Bone marrow (tissue), 2 donors: ENCODE results near the gene NHSL1.

Experiments
- DNase-seq, 2 donors: peaks; one replicate each; lab custom pipeline; 2025; lab: John Stamatoyannopoulos, UW

Gene NHSL1

GRCh38 chr6:138524526-138524925 is 25.2 kb upstream of the NHSL1 start:
- no peak for DNase-seq

DNA sequence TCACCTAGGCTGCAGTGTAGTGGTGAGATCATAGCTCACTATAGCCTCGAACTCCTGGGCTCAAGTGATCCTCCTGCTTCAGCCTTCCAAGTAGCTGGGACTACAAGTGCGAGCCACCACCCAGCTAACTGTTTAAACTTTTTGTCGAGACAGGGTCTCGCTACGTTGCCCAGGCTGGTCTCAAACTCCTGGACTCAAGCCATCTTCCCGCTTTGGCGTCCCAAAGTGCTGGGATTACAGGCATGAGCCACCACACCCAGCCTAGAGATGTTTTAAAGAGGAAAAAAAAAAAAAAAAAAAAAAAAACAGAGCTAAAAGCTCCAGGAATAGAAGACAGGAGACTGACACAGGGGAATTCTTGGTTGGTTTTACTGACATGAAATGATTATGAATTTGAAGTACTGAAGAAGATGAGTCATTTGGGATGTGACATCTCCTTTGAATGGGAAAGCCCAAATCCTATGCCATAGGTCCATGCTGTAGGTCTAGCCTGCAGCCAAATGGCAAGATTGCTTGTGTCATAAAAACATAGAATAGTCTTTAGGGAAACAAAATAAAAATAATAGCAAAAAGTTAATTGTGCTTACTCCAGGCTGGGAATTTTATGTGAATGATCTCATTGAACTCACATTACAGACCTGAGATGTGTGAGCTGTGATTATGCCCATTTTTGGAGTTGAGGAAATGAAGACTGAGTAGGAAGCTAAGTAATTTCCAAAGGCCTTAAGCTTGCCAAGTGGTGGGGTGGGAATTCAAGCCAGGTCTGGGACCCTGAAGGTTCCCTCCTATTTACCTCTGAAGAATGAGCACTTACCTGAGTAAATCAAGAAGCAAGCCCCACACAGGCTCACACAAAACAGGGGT is 24.3 kb upstream of the NHSL1 start:
- no peak for DNase-seq

- DNase-seq, result no peak
Observed at GRCh38 chr6:138522611-138523010, 23.3 kb upstream of the NHSL1 start.

DNA sequence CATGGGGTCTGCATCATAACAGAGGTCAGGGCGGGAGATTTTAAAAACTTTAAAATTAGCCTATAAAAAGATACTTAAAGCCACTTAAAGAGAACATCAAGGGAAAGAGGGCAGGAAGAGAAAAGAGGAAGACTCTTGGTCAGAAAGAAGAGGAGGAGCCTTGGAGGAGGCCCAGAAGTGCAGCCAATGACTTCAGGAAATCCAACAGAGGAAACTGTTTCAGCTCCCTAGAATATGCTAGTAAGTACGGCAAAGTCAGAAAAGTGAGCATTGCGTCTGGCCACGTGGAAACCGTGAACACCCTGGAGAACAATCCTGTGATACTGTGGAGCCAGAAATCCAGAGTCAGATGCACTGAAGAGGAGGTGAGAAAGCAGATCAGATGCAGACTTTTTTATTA is 22.5 kb upstream of the NHSL1 start:
- peak in 1 of 2 donors; percentile 69 for DNase-seq

- no peak for DNase-seq
Observed at GRCh38 chr6:138520463-138520862, 21.2 kb upstream of the NHSL1 start.

GRCh38 chr6:138518054-138518453 is 18.8 kb upstream of the NHSL1 start:
- no peak for DNase-seq

GRCh38 chr6:138517635-138518034 is 18.3 kb upstream of the NHSL1 start:
- DNase-seq, result peak in 1 of 2 donors; percentile 7

DNA sequence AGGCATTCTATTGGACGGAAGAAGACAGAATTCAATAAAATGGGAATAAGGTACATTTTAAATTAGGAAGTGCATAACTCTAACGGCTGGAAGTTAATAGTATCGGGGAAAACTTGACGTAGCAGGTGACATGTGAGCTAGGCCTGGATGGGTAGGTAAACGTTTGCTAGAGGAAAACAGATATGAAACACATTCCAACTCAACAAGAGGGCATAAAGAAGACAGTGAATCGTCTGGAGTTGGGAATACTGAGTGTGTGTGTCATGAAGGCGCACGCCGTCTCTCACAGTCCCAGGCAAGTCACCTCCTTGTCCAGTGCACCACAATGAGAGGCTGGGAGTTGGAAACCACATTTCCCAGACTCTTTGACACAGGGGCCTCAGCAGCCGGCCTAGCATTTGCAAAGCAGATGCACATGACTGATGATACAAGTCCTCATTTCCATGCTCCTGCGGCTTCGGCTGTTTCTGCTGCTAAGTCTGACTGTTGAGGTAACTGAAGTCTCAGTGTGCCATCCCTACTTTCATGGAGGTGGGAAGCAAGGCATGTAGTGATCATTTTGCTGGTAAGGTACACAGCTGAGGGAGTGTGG is 16.5 kb upstream of the NHSL1 start:
- no peak for DNase-seq

DNA sequence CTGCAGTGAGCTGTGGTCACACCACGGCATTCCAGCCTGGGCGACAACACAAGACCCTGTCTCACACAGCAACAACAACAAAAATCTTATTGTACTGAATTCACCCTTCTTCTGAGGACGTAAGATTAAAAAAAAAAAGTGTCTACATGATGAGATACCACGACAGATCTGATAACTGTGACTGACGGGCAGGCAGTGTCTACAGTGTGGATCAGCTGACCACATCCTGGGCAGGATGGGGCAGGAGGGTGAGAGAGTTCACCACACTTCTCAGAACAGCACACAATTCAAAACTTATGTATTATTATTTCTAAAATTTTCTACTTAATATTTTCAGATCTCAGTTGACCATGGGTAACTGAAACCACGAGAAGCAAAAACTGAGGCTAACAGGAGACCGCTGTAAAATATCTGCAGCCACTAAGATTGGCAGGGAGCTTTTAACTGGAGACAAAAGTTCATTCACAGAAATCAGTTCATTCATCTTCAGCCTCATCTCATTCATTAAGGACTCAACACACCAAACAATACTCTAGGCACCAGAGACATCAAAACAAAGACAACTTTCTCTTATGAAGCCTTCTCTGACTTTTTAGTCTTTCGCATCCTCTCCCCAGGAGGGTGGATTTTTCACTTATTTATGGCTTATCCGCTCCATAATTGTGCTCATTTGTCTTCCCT is 15.7 kb upstream of the NHSL1 start:
- DNase-seq, result no peak

DNA sequence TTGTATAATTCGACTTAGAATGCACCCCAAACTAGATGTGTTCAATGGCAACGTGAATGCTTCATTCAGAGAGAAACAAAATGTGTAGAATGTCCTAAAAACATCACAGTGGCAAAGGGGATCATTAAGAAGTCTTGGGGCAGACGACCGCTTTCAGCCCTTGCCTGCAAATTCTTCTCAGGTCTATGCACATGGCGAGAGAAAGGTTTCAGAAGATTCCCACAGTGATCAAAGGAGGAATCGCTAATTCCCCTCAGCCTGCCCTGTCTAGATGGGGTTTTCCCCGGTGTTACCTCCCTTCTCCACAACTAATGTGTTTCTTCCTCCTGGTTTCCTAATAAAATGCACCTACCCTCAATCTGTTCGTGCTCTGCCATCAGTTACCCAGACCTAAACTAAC is 13.3 kb upstream of the NHSL1 start:
- no peak for DNase-seq

DNA sequence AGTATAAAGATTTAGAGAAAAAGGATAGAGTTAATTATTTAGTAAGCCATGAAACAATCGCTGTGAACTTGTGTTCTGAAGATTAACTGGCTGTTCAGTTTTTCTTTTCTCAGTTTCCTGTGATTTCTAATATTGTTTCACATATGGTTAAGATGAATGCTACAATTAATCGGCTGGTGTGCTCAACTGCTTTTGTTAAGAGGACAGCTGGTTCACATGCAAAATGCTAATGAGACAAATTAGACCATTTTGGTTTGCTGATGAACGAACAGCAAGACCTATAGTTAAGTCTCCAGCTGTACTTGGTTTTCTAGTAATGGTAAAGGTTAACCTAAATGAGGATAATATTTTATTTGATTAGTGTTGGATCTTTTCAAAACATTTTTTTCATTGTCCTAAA is 10.8 kb upstream of the NHSL1 start:
- no peak for DNase-seq

DNA sequence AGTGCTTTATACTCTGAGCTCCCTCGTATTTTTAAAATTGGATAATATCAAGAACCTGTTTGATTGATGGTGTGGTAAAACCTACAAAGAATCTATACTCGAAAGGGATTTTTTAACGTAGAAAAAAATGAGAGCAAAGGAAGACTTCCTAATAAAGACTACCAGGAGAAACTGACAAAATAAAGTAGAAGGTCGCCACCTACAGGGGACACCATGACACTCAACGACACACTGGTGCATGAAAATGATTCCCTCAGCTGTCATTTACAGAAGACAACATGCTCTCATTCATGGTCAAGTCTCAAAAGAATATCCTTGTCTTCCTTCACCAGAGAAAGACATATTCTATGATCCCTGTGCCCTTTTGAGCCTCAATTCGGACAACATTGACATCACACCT is 10.1 kb upstream of the NHSL1 start:
- no peak for DNase-seq

DNA sequence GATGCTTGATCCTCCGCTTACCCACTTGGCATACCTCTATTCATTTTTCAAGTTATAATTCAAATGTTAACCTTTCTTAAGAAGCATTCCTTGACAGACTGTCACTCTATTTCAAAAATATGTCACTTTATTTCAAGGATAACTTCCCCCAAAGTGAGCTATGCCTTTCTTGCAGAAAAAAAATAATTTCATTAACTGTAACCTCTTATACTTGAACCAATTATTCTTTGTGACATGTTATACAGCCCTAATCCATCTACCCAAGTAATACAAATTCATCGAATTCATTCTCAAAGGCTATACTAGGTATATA is 9.3 kb upstream of the NHSL1 start:
- no peak for DNase-seq

GRCh38 chr6:138507977-138508675 is 8.8 kb upstream of the NHSL1 start:
- DNase-seq, result no peak

DNA sequence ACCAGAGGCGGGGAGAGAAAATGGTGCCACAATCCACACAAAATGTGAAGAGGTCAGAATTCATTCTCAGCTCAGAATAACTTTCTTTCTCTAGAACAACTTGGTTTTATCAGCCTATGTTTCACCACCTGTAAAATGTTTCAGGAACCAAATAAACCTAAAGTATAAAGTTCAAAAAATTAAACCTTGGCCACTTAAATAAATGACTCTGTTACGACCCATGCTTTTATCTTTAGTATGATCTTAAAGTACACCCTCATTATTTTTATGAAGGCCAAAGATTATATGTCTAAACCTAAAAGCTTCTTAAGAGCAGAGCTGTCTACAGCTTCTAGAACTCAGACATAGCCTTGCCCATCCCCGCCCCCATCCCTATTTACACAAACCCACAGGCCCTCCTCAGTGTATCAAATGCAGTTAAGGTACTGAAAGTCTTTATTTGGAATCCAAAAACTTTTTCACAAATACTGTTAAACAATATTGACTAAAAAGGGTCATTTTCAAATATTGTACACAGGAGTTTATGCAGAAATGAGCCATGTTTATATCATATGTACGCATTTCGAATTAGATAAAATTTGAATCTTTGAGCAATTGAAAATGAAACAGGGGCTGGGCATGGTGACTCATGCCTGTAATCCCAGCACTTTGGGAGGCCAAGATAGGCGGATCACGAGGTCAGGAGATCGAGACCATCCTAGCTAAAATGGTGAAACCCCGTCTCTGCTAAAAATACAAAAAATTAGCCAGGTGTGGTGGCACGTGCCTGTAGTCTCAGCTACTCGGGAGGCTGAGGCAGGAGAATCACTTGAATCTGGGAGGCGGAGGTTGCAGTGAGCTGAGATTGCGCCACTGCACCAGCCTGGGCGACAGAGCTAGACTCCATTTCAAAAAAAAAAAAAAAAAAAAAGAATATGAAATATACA is 5.7 kb upstream of the NHSL1 start:
- DNase-seq, result no peak

DNA sequence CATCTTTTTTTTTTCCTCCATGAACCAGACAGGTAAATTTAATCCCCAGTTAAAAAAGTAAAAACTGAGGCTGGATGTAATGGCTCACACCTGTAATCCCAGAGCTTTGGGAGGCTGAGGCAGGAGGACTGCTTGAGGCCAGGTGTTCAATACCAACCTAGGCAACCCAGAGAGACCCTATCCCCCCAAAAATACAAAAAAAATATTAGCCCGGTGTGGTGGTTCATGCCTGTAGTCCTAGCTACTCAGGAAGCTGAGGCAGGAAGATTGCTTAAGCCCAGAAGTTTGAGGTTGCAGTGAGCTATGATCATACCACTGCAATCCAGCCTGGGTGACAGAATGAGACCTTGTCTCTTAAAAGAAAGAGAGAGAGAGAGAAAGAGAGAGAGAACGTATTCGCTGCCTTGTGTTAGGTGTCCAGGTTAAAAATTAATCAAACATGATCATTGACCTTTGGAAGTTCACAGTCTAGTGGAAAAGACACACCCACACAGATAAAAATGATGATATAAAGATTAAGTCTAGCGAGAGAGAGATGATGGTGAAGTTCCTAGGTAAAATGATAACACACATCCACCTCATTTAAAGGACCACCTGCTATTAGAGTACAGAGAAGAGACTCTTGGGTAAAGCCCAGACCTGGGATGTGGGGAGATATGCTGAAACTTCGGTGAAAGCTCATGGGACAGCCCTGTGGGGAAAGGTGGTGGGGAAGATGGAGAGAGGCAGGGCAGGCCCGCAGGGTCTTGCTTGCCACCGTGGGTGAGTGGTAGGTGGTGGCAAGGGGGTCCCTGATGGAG is 4.8 kb upstream of the NHSL1 start:
- DNase-seq, result no peak

- DNase-seq, result no peak
Observed at GRCh38 chr6:138502546-138502945, 3.3 kb upstream of the NHSL1 start.

GRCh38 chr6:138500867-138501446 is 1.7 kb upstream of the NHSL1 start:
- DNase-seq, result no peak

GRCh38 chr6:138500045-138500665 is 861 bp upstream of the NHSL1 start:
- DNase-seq, result no peak
